Measurements from ENCODE around the gene MUC5B.

Gene MUC5B

DNA sequence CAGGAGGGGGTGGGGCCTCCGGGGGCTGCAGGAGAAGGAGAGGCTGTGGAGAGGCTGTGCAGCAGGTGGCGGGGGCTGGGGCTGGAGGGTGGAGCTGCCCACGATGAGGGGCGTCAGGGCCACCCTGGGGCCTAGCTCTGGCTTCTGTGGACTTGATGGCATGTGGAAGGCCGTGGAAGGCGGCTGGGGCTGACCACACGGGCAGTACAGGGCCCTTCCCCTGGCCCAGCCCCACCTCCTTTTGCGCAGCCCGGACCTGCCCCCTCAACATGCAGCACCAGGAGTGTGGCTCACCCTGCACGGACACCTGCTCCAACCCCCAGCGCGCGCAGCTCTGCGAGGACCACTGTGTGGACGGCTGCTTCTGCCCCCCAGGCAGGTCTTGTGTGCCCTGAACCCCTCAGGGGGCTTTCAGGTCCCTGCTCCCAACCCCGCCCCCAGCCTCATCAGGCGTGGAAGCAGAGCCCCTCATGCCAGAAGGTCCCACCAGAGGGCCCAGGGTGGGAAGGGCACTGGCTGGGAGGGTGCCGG, 6.1 kb downstream of the MUC5B start:
- Histone ChIP-seq H3K27me3 (ENCODE audit: control insufficient read depth in 5 of 5, insufficient read depth in 4 of 5, low read length in 5 of 5) (peaks cover 24 to 58% (median 32%) of the 10 kb centered on the region in 5 donors), H3K27ac (ENCODE audit: low read depth, low read length) (no peak overlapping the region), H3K9me3 (ENCODE audit: control insufficient read depth in 5 of 5, low read length in 5 of 5) (no peaks in the 10 kb centered on the region), H3K9ac (ENCODE audit: low read length in 5 of 5) (no peak overlapping the region), H3K4me3 (ENCODE audit: low read depth in 1 of 5, low read length in 5 of 5) (no peak overlapping the region), H3K4me1 (ENCODE audit: control insufficient read depth in 5 of 5, insufficient read depth in 5 of 5, low read length in 5 of 5) (no peaks in the 10 kb centered on the region), H3K36me3 (ENCODE audit: control insufficient read depth in 5 of 5, insufficient read depth in 5 of 5, low read length in 5 of 5) (no peaks in the 10 kb centered on the region)

DNA sequence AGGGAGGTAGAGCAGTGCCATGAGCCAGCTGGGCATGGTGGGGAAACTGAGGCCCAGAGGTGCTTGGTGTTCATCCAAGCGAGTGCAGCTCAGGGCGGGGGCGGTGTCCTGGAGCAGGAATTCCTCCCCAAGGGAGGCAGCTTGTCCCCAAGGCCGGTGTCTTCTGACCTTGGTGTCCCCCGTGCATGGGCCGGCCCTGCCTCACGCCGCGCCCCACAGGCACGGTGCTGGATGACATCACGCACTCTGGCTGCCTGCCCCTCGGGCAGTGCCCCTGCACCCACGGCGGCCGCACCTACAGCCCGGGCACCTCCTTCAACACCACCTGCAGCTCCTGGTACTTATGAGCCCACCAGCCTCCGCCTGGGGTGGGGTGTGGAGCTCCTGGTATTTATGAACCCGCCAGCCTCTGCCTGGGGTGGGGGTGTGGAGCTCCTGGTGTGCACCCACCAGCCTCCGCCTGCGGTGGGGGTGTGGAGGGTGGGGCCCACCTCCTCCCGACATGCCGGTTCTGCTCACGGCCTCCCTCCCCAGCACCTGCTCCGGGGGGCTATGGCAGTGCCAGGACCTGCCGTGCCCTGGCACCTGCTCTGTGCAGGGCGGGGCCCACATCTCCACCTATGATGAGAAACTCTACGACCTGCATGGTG, 6.7 kb downstream of the MUC5B start:
- no peaks in the 10 kb centered on the region for H3K9me3 ChIP-seq (ENCODE audit: control insufficient read depth in 5 of 5, low read length in 5 of 5)
- H3K9ac ChIP-seq (ENCODE audit: low read length in 5 of 5), result no peak overlapping the region
- H3K27me3 ChIP-seq (ENCODE audit: control insufficient read depth in 5 of 5, insufficient read depth in 4 of 5, low read length in 5 of 5), result peaks cover 22 to 55% (median 32%) of the 10 kb centered on the region in 5 donors
- no peak overlapping the region for H3K27ac ChIP-seq (ENCODE audit: low read depth, low read length)
- no peaks in the 10 kb centered on the region for H3K36me3 ChIP-seq (ENCODE audit: control insufficient read depth in 5 of 5, insufficient read depth in 5 of 5, low read length in 5 of 5)
- H3K4me1 ChIP-seq (ENCODE audit: control insufficient read depth in 5 of 5, insufficient read depth in 5 of 5, low read length in 5 of 5), result no peaks in the 10 kb centered on the region
- no peak overlapping the region for H3K4me3 ChIP-seq (ENCODE audit: low read depth in 1 of 5, low read length in 5 of 5)

DNA sequence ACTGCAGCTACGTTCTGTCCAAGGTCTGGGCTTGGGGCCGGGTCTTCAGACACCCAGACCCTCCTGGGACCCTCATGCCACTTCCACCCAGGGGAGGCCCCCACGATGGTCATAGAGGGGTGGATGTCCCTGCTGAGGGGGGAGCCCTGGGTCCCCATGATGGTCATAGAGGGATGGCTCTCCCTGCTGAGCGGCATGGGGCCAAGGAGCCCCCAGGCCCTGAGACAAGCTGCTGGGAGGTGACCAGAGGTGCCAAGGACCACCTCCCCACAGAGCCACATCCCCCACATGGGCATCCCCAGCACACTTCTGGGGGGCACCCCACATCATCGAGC, 7.2 kb downstream of the MUC5B start:
- peaks cover 20 to 51% (median 32%) of the 10 kb centered on the region in 5 donors for H3K27me3 ChIP-seq (ENCODE audit: control insufficient read depth in 5 of 5, insufficient read depth in 4 of 5, low read length in 5 of 5)
- H3K36me3 ChIP-seq (ENCODE audit: control insufficient read depth in 5 of 5, insufficient read depth in 5 of 5, low read length in 5 of 5), result no peaks in the 10 kb centered on the region
- no peaks in the 10 kb centered on the region for H3K4me1 ChIP-seq (ENCODE audit: control insufficient read depth in 5 of 5, insufficient read depth in 5 of 5, low read length in 5 of 5)
- H3K9me3 ChIP-seq (ENCODE audit: control insufficient read depth in 5 of 5, low read length in 5 of 5), result no peaks in the 10 kb centered on the region
- H3K9ac ChIP-seq (ENCODE audit: low read length in 5 of 5), result no peak overlapping the region
- H3K4me3 ChIP-seq (ENCODE audit: low read depth in 1 of 5, low read length in 5 of 5), result no peak overlapping the region
- H3K27ac ChIP-seq (ENCODE audit: low read depth, low read length), result no peak overlapping the region

DNA sequence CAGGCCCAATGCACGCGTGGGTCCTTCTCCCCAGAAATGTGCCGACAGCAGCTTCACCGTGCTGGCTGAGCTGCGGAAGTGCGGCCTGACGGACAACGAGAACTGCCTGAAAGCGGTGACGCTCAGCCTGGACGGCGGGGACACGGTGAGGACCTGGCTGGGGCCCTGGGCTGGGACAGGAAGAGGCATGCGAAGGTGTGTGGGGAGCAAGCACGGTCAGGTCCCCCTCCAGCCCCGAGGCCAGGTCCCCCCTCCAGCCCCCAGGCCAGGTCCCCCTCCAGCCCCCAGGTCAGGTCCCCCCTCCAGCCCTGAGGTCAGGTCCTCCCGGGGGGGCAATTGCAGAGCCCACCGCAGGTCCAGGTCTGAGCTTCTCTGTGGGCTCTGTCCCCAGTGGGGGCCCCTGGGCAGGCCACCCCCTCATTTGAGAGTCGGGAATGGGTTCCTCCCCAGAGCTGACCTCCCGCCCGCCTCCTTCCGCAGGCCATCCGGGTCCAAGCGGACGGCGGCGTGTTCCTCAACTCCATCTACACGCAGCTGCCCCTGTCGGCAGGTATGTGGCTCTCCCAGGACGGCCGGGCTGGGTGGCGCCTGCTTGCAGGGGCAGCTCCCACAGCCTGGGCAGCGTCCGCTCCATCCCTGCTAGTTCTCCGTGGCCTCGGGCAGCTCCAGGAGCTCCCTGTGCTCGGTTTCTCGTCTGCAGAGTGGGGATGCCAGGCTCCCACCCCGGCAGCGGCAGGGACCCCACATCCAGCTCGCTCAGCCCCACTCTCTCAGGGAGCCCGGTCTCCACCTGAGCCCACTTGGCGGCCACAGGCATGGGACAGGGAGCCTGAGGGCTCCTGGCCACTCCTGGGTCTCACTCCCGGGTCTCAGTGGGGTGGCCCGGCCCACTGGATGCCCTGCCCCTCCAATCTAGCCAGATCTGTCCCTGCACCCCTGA, 7.9 kb downstream of the MUC5B start:
- Histone ChIP-seq H3K4me1 (ENCODE audit: control insufficient read depth in 5 of 5, insufficient read depth in 5 of 5, low read length in 5 of 5) (no peaks in the 10 kb centered on the region), H3K4me3 (ENCODE audit: low read depth in 1 of 5, low read length in 5 of 5) (no peak overlapping the region), H3K27me3 (ENCODE audit: control insufficient read depth in 5 of 5, insufficient read depth in 4 of 5, low read length in 5 of 5) (peaks cover 15 to 45% (median 32%) of the 10 kb centered on the region in 5 donors), H3K27ac (ENCODE audit: low read depth, low read length) (no peak overlapping the region), H3K9me3 (ENCODE audit: control insufficient read depth in 5 of 5, low read length in 5 of 5) (no peaks in the 10 kb centered on the region), H3K36me3 (ENCODE audit: control insufficient read depth in 5 of 5, insufficient read depth in 5 of 5, low read length in 5 of 5) (no peaks in the 10 kb centered on the region), H3K9ac (ENCODE audit: low read length in 5 of 5) (no peak overlapping the region)

DNA sequence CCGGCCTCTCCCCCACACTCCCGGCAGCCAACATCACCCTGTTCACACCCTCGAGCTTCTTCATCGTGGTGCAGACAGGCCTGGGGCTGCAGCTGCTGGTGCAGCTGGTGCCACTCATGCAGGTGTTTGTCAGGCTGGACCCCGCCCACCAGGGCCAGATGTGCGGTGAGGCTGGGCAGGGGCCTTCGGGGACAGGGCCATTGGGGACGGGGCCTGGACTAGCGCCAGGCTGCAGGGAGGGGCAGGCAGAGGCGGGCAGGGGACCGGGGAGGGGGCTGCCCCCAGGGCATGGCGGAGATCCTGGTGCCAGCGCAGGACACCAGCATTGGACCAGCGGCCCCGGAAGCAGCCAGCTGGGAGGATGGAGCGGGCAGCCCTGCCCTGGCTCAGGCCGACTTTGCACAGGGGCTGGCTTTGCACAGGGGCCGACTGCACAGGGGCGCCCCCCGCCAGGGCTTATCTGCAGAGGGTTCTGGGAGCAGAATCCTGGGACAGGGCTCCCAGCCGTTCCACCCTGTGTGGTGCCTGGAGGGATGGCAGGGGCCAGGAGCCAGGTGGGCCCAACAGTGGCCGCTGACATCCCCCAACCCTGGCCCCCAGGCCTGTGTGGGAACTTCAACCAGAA, 8.6 kb downstream of the MUC5B start:
- Histone ChIP-seq H3K4me1 (ENCODE audit: control insufficient read depth in 5 of 5, insufficient read depth in 5 of 5, low read length in 5 of 5) (no peaks in the 10 kb centered on the region), H3K36me3 (ENCODE audit: control insufficient read depth in 5 of 5, insufficient read depth in 5 of 5, low read length in 5 of 5) (no peaks in the 10 kb centered on the region)

DNA sequence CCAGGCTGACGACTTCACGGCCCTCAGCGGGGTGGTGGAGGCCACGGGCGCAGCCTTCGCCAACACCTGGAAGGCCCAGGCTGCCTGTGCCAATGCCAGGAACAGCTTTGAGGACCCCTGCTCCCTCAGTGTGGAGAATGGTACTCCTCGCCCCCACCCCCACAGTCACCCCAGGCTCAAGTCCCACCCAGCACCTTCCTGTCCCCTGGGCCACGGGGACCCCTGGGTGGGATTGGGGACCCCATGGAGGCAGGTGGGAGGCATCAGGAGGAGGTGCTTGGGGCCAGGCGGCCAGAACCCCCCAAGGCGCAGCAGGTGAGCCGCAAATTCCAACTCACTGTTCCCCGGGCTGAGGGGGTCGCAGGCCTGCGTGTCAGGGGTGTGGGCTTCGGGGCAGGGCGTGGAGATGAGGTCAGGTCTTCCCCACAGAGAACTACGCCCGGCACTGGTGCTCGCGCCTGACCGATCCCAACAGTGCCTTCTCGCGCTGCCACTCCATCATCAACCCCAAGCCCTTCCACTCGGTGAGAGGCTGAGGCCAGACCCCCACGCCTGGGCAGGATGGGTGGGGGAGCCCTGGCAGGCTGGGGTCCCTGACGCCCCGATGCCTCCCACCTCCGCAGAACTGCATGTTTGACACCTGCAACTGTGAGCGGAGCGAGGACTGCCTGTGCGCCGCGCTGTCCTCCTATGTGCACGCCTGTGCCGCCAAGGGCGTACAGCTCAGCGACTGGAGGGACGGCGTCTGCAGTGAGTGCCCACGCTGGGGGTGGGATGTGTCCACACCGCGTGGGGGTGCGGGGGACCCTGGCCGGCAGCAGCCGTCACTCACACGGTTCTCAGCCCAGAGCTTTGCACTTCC, 9.4 kb downstream of the MUC5B start:
- Histone ChIP-seq H3K36me3 (ENCODE audit: control insufficient read depth in 5 of 5, insufficient read depth in 5 of 5, low read length in 5 of 5) (no peaks in the 10 kb centered on the region), H3K4me3 (ENCODE audit: low read depth in 1 of 5, low read length in 5 of 5) (no peak overlapping the region), H3K27ac (ENCODE audit: low read depth, low read length) (no peak overlapping the region), H3K9me3 (ENCODE audit: control insufficient read depth in 5 of 5, low read length in 5 of 5) (no peaks in the 10 kb centered on the region), H3K9ac (ENCODE audit: low read length in 5 of 5) (no peak overlapping the region), H3K27me3 (ENCODE audit: control insufficient read depth in 5 of 5, insufficient read depth in 4 of 5, low read length in 5 of 5) (peaks cover 11 to 37% (median 31%) of the 10 kb centered on the region in 5 donors), H3K4me1 (ENCODE audit: control insufficient read depth in 5 of 5, insufficient read depth in 5 of 5, low read length in 5 of 5) (no peaks in the 10 kb centered on the region)

More for the DNA sequence above, 8.6 kb downstream of the MUC5B start:
- H3K9me3 ChIP-seq (ENCODE audit: control insufficient read depth in 5 of 5, low read length in 5 of 5), result no peaks in the 10 kb centered on the region
- no peak overlapping the region for H3K27ac ChIP-seq (ENCODE audit: low read depth, low read length)
- no peak overlapping the region for H3K4me3 ChIP-seq (ENCODE audit: low read depth in 1 of 5, low read length in 5 of 5)
- no peak overlapping the region for H3K9ac ChIP-seq (ENCODE audit: low read length in 5 of 5)
- peaks cover 12 to 38% (median 32%) of the 10 kb centered on the region in 5 donors for H3K27me3 ChIP-seq (ENCODE audit: control insufficient read depth in 5 of 5, insufficient read depth in 4 of 5, low read length in 5 of 5)

DNA sequence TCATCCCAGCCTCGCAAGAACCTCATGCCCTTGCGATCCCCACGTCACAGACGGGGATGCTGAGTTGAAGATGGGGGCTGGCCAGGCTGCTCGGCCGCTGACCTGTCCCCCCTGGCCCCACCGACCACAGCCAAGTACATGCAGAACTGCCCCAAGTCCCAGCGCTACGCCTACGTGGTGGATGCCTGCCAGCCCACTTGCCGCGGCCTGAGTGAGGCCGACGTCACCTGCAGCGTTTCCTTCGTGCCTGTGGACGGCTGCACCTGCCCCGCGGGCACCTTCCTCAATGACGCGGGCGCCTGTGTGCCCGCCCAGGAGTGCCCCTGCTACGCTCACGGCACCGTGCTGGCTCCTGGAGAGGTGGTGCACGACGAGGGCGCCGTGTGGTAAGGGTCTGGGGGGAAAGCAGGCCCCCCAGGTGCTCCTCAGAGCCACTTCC, 10.0 kb downstream of the MUC5B start:
- H3K9ac ChIP-seq (ENCODE audit: low read length in 5 of 5), result no peak overlapping the region
- H3K36me3 ChIP-seq (ENCODE audit: control insufficient read depth in 5 of 5, insufficient read depth in 5 of 5, low read length in 5 of 5), result no peaks in the 10 kb centered on the region
- no peaks in the 10 kb centered on the region for H3K4me1 ChIP-seq (ENCODE audit: control insufficient read depth in 5 of 5, insufficient read depth in 5 of 5, low read length in 5 of 5)
- no peak overlapping the region for H3K4me3 ChIP-seq (ENCODE audit: low read depth in 1 of 5, low read length in 5 of 5)
- no peaks in the 10 kb centered on the region for H3K9me3 ChIP-seq (ENCODE audit: control insufficient read depth in 5 of 5, low read length in 5 of 5)
- H3K27me3 ChIP-seq (ENCODE audit: control insufficient read depth in 5 of 5, insufficient read depth in 4 of 5, low read length in 5 of 5), result peaks cover 11 to 33% (median 27%) of the 10 kb centered on the region in 5 donors
- H3K27ac ChIP-seq (ENCODE audit: low read depth, low read length), result no peak overlapping the region

DNA sequence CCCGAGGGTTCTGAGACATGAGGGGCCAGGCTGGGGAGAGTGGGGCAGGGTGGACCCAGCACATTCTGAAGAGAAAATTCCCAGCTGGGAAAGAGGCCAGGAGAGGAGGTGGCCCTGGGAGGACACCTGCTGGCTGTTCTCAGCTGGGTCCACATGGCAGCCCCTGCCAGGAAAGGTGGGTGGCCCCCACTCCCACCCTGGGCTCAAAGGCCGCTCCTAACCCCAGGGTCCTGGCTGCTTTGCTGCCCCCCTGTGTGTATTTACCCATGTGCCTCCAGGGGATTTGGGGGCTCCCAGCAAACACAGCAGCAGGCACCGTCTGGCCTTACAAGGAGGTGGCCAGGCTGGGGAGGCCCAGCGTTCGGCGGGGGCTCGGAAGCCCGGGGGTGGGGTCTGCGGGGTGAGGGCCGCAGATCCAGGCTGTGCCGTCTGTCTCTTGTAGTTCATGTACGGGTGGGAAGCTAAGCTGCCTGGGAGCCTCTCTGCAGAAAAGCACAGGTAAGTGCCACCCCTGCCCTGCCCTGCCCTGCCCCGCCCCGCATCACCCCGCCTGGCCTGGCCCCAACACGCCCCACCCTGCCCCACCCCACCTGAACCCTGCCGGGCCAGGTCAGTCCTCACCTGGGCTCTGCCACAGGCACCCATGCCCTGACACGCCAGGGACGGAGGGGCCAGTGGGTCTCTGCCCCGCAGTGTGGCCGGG, 10.6 kb downstream of the MUC5B start:
- H3K27me3 ChIP-seq (ENCODE audit: control insufficient read depth in 5 of 5, insufficient read depth in 4 of 5, low read length in 5 of 5), result peaks cover 11 to 33% (median 27%) of the 10 kb centered on the region in 5 donors
- H3K4me1 ChIP-seq (ENCODE audit: control insufficient read depth in 5 of 5, insufficient read depth in 5 of 5, low read length in 5 of 5), result no peaks in the 10 kb centered on the region
- H3K9me3 ChIP-seq (ENCODE audit: control insufficient read depth in 5 of 5, low read length in 5 of 5), result no peaks in the 10 kb centered on the region
- H3K4me3 ChIP-seq (ENCODE audit: low read depth in 1 of 5, low read length in 5 of 5), result no peak overlapping the region
- H3K27ac ChIP-seq (ENCODE audit: low read depth, low read length), result no peak overlapping the region
- no peak overlapping the region for H3K9ac ChIP-seq (ENCODE audit: low read length in 5 of 5)
- H3K36me3 ChIP-seq (ENCODE audit: control insufficient read depth in 5 of 5, insufficient read depth in 5 of 5, low read length in 5 of 5), result no peaks in the 10 kb centered on the region

Data from subcutaneous abdominal adipose tissue (tissue), 5 donors.